Loucy (cell line): Measurements from ENCODE around the gene TRPM5.

Experiments used
- CTCF ChIP-seq: fragments of 200-600 bp; sonication (generic); conservative IDR thresholded peaks from 2 replicates; pipeline ENCODE4 v1.5.1; 2014; ENCODE audit warnings: mild to moderate bottlenecking, antibody characterized with exemption, low read length
- EZH2phosphoT487 ChIP-seq: fragments of 200-600 bp; IDR thresholded peaks from 2 replicates; pipeline ENCODE4 v1.6.1; 2018; ENCODE audit warnings: antibody characterized with exemption, mild to moderate bottlenecking, moderate library complexity, borderline replicate concordance

- TF ChIP-seq CTCF (no peak), EZH2phosphoT487 (no peak)
Observed at GRCh38 chr11:2444821-2445745, 769 bp upstream of the TRPM5 start, which contains the start of gene KCNQ1.
